ENCODE results near the gene CA5A.
"Not testable (repeated sequence)": the region's sequence is repeated elsewhere in the genome, so short reads cannot be mapped to it uniquely, and the experiment has no call there.

- not testable (repeated sequence) for TF ChIP-seq CTCF (IDR thresholded peaks at IDR 0.05); POLR2A (IDR thresholded peaks at IDR 0.05; ENCODE audit: low read depth); POLR2AphosphoS5 (IDR thresholded peaks at IDR 0.05); EP300 (IDR thresholded peaks at IDR 0.05)
Measured at GRCh38 chr16:87868254-87869029, 67.9 kb downstream of the CA5A start.

Data from esophagus muscularis mucosa (tissue), 4 donors.